MM.1S (cell line): ENCODE data around the gene MLC1.

Source experiments
- DNase-seq: peaks from one replicate; pipeline ENCODE4 v3.0.0-alpha.2; 2015
- H2AFZ ChIP-seq: fragments of 300-600 bp; sonication (generic); 2 replicates; pipeline ENCODE4 v1.6.0; 2016; ENCODE audit warnings: antibody characterized with exemption, low read length
- H3F3A ChIP-seq: fragments of 300-600 bp; sonication (generic); 2 replicates; pipeline ENCODE4 v1.6.1; 2016; ENCODE audit warnings: mild to moderate bottlenecking, antibody characterized with exemption, low read length, moderate library complexity, mixed read lengths; ENCODE audit not compliant: insufficient read depth
- H3K27ac ChIP-seq: fragments of 300-600 bp; sonication (generic); 2 replicates; pipeline ENCODE4 v1.5.1; 2016; ENCODE audit warnings: mild to moderate bottlenecking, low read length
- H3K27me3 ChIP-seq: fragments of 300-600 bp; sonication (generic); replicated peaks from 2 replicates; pipeline ENCODE4 v1.6.0; 2016; ENCODE audit warnings: low read length; ENCODE audit not compliant: insufficient read depth
- H3K36me3 ChIP-seq: fragments of 300-600 bp; sonication (generic); replicated peaks from 2 replicates; pipeline ENCODE4 v1.6.1; 2016; ENCODE audit warnings: mild to moderate bottlenecking, low read length, mixed read lengths; ENCODE audit not compliant: insufficient read depth
- H3K4me1 ChIP-seq: fragments of 300-600 bp; sonication (generic); 2 replicates; pipeline ENCODE4 v1.6.1; 2016; ENCODE audit warnings: low read length, mixed read lengths
- H3K4me2 ChIP-seq: fragments of 300-600 bp; sonication (generic); 2 replicates; pipeline ENCODE4 v1.6.0; 2016; ENCODE audit warnings: low read depth, low read length
- H3K4me3 ChIP-seq: fragments of 300-600 bp; sonication (generic); 2 replicates; pipeline ENCODE4 v1.5.1; 2016; ENCODE audit warnings: low read length, mixed read lengths
- H3K79me2 ChIP-seq: fragments of 300-600 bp; sonication (generic); 2 replicates; pipeline ENCODE4 v1.6.1; 2016; ENCODE audit warnings: mixed run types, low read length, mixed read lengths
- H3K9ac ChIP-seq: fragments of 300-600 bp; sonication (generic); 2 replicates; pipeline ENCODE4 v1.6.1; 2016; ENCODE audit warnings: low read length, mixed read lengths
- H3K9me2 ChIP-seq: fragments of 300-600 bp; sonication (generic); replicated peaks from 2 replicates; pipeline ENCODE4 v1.6.1; 2016; ENCODE audit warnings: mild to moderate bottlenecking, low read length, mixed read lengths; ENCODE audit not compliant: insufficient read depth
- H3K9me3 ChIP-seq: fragments of 300-600 bp; sonication (generic); replicated peaks from 2 replicates; pipeline ENCODE4 v1.6.1; 2016; ENCODE audit warnings: mild to moderate bottlenecking, low read length, mixed read lengths; ENCODE audit not compliant: insufficient read depth
- H4K20me1 ChIP-seq: fragments of 300-600 bp; sonication (generic); 2 replicates; pipeline ENCODE4 v1.6.1; 2016; ENCODE audit warnings: mild to moderate bottlenecking, low read length, moderate library complexity, mixed read lengths; ENCODE audit not compliant: insufficient read depth
- CTCF ChIP-seq: fragments of 300-600 bp; sonication (generic); IDR thresholded peaks from 2 replicates; pipeline ENCODE4 v1.5.1; 2016; ENCODE audit warnings: antibody characterized with exemption, low read length, mixed read lengths
- EZH2 ChIP-seq: fragments of 300-600 bp; sonication (generic); optimal IDR thresholded peaks from 2 replicates; pipeline ENCODE3; 2017; ENCODE audit warnings: low read depth, mild to moderate bottlenecking, antibody characterized with exemption, low read length, mixed read lengths
- EZH2phosphoT487 ChIP-seq: fragments of 300-600 bp; sonication (generic); IDR thresholded peaks from 2 replicates; pipeline ENCODE4 v1.6.1; 2018; ENCODE audit warnings: antibody characterized with exemption, low read length

The MLC1 gene

GRCh38 chr22:50084614-50085021 is 608 bp downstream of the MLC1 start:
- no peaks in the 10 kb centered on the region for H3K9me3 ChIP-seq
- H3K4me3 ChIP-seq, result no peak overlapping the region
- peaks cover 4% of the 10 kb centered on the region; the same call in 1 of the 2 replicates for H3K4me1 ChIP-seq
- H3K9ac ChIP-seq, result no peak overlapping the region
- no peaks in the 10 kb centered on the region for H3K79me2 ChIP-seq
- H4K20me1 ChIP-seq, result no peaks in the 10 kb centered on the region
- H3F3A ChIP-seq, result no peaks in the 10 kb centered on the region
- TF ChIP-seq EZH2phosphoT487 (no peak), CTCF (no peak), EZH2 (no peak)
- no peak overlapping the region; the same call in 1 of the 2 replicates for H3K4me2 ChIP-seq
- H2AFZ ChIP-seq, result no peak overlapping the region
- no peak for DNase-seq
- H3K27me3 ChIP-seq, result peaks cover 51% of the 10 kb centered on the region
- no peaks in the 10 kb centered on the region for H3K9me2 ChIP-seq
- H3K36me3 ChIP-seq, result no peaks in the 10 kb centered on the region
- H3K27ac ChIP-seq, result no peak overlapping the region

- Histone ChIP-seq H3K79me2 (no peaks in the 10 kb centered on the region), H3K36me3 (no peaks in the 10 kb centered on the region), H3K9me2 (no peaks in the 10 kb centered on the region), H2AFZ (no peak overlapping the region), H3K4me3 (no peak overlapping the region), H3K9ac (no peak overlapping the region), H3K4me1 (peaks cover 4% of the 10 kb centered on the region; the same call in 1 of the 2 replicates), H3K27me3 (peaks cover 50% of the 10 kb centered on the region), H4K20me1 (no peaks in the 10 kb centered on the region), H3F3A (no peaks in the 10 kb centered on the region), H3K27ac (no peak overlapping the region), H3K4me2 (no peak overlapping the region), H3K9me3 (no peaks in the 10 kb centered on the region)
- no peak for DNase-seq
- TF ChIP-seq EZH2phosphoT487 (no peak), EZH2 (no peak), CTCF (no peak)
Observed at GRCh38 chr22:50084080-50084477, 1.1 kb downstream of the MLC1 start.

GRCh38 chr22:50083462-50084079 is 1.7 kb downstream of the MLC1 start:
- Histone ChIP-seq H2AFZ (no peak overlapping the region), H3K4me3 (no peak overlapping the region), H3K79me2 (no peaks in the 10 kb centered on the region), H3K4me2 (peak overlapping the region; percentile 27; the same call in 1 of the 2 replicates), H3K4me1 (peaks cover 4% of the 10 kb centered on the region; the same call in 1 of the 2 replicates), H3K9ac (no peak overlapping the region), H3K36me3 (no peaks in the 10 kb centered on the region), H4K20me1 (no peaks in the 10 kb centered on the region), H3K9me2 (no peaks in the 10 kb centered on the region), H3F3A (no peaks in the 10 kb centered on the region), H3K27ac (no peak overlapping the region), H3K27me3 (peaks cover 47% of the 10 kb centered on the region), H3K9me3 (no peaks in the 10 kb centered on the region)
- no peak for DNase-seq
- TF ChIP-seq CTCF (no peak), EZH2 (no peak), EZH2phosphoT487 (no peak)
